Upper lobe of right lung (tissue), 1 donor: ENCODE results near the gene ADARB1. TPM values are rescaled to one million over a fixed set of nuclear protein-coding genes. Genes with fewer than 3 reads are reported as not detected.

Experiments used
- ATAC-seq: fragments of 200-7000 bp; cut with Tn5 transposase; one replicate; pipeline ENCODE4 v1.9.1; 2020; ENCODE audit warnings: mild to moderate bottlenecking, moderate library complexity
- DNase-seq: peaks from one replicate; pipeline ENCODE4 v3.0.0-alpha.2; 2020
- H3K27ac ChIP-seq: fragments of 200-600 bp; one replicate; pipeline ENCODE4 v1.8.0; 2022
- H3K27me3 ChIP-seq: fragments of 200-600 bp; one replicate; pipeline ENCODE4 v1.8.0; 2022; ENCODE audit warnings: mild to moderate bottlenecking
- H3K36me3 ChIP-seq: fragments of 200-600 bp; one replicate; pipeline ENCODE4 v1.8.0; 2022
- H3K4me1 ChIP-seq: fragments of 200-600 bp; one replicate; pipeline ENCODE4 v1.8.0; 2022
- H3K4me3 ChIP-seq: fragments of 200-600 bp; one replicate; pipeline ENCODE4 v1.8.0; 2022; ENCODE audit warnings: mild to moderate bottlenecking
- H3K9me3 ChIP-seq: fragments of 200-600 bp; one replicate; pipeline ENCODE4 v1.8.0; 2022
- CTCF ChIP-seq: fragments of 200-600 bp; IDR thresholded peaks from one replicate; pipeline ENCODE4 v1.8.0; 2022; ENCODE audit warnings: antibody characterized with exemption
- intact Hi-C: fragments of 100-400 bp; cut with DNase I; formaldehyde crosslinking; loops from one replicate; pipeline ENCODE4 v1.11.0; 2022
- total RNA-seq: library from RNA; stranded (reverse); fragmentation: NEBNext Ultra II Directional; extraction: Animal tissue kit (Norgen Biotek cat#: 25700); gene quantifications from one replicate; pipeline ENCODE4 v1.2.1, GENCODE V29; 2021
- donor health status: DM: no; HTN: yes; CAD: no; lungs with severe emphysema.

Gene ADARB1
- total RNA-seq, 1 donor from 2014 or later = 73.6 TPM

GRCh38 chr21:45090966-45091365 is 16.6 kb downstream of the ADARB1 start:
- intact Hi-C loops = no loop called here
- Histone ChIP-seq H3K27ac (no peak overlapping the region), H3K4me3 (no peak overlapping the region), H3K4me1 (peaks cover 22% of the 10 kb centered on the region), H3K27me3 (no peaks in the 10 kb centered on the region), H3K9me3 (no peaks in the 10 kb centered on the region), H3K36me3 (no peaks in the 10 kb centered on the region)
- no peak for DNase-seq
- no peak for ATAC-seq
- TF ChIP-seq CTCF = no peak

GRCh38 chr21:45091550-45092322 is 17.4 kb downstream of the ADARB1 start:
- intact Hi-C loops = no loop called here
- peak overlapping the region; percentile 74 for H3K27ac ChIP-seq
- H3K4me3 ChIP-seq = no peak overlapping the region
- DNase-seq = no peak
- no peak for ATAC-seq
- TF ChIP-seq CTCF = no peak
- no peaks in the 10 kb centered on the region for H3K9me3 ChIP-seq
- no peaks in the 10 kb centered on the region for H3K36me3 ChIP-seq
- peaks cover 27% of the 10 kb centered on the region for H3K4me1 ChIP-seq
- H3K27me3 ChIP-seq = no peaks in the 10 kb centered on the region

- peak overlapping the region; percentile 74 for H3K27ac ChIP-seq
- H3K4me1 ChIP-seq = peaks cover 26% of the 10 kb centered on the region
- H3K27me3 ChIP-seq = no peaks in the 10 kb centered on the region
- peak overlapping the region; percentile 5 for H3K4me3 ChIP-seq
- TF ChIP-seq CTCF = no peak
- ATAC-seq (peak; percentile 48), DNase-seq (no peak)
- intact Hi-C loops = no loop called here
- H3K9me3 ChIP-seq = no peaks in the 10 kb centered on the region
- H3K36me3 ChIP-seq = no peaks in the 10 kb centered on the region
These were observed 18.7 kb downstream of the ADARB1 start for GRCh38 chr21:45093035-45093532.

DNA sequence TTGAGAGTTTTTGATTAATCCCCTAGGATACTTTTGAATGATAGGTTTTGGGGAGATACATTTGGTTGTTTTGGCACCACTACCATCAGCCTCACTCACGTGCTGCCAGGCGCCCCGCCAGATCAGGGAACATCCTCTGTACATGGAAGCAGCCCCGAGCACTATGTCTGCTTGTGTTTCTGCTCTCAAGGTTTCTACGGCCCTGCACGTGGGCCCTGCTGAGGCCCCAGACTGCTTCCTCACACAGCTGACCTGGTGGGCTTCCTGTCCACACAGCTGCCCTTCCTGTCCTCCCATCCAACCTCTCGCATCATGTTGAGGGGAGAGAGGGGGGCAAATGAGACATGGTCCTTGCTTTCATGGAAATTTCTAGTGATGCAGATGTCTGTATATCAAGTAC is 20.0 kb downstream of the ADARB1 start:
- ATAC-seq (no peak), DNase-seq (no peak)
- no peak for TF ChIP-seq CTCF

DNA sequence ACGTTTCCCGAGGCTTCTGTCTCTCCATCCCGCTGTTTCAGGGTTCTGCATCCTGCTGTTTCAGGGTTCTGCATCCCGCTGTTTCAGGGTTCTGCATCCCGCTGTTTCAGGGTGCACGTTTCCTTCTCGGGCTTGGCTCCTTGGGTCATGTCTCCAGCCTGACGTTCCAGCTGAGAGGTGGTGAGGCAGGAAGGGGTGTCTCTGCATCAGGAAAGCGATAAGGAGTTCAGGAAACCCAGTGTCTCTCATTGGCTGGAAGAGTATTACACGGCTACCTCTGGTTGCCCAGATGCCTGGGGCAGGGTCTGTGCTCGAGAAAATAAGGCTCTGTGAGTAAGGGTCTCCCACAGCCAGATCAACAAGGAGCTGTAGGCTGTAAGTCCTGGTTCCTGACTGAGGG is 21.1 kb downstream of the ADARB1 start:
- H3K27me3 ChIP-seq = no peaks in the 10 kb centered on the region
- H3K9me3 ChIP-seq = no peaks in the 10 kb centered on the region
- peak overlapping the region; percentile 27 for H3K27ac ChIP-seq
- no peak overlapping the region for H3K4me3 ChIP-seq
- TF ChIP-seq CTCF = no peak
- intact Hi-C loops = no loop called here
- no peaks in the 10 kb centered on the region for H3K36me3 ChIP-seq
- peaks cover 39% of the 10 kb centered on the region for H3K4me1 ChIP-seq
- ATAC-seq = no peak
- DNase-seq = no peak

More for the DNA sequence above, 20.0 kb downstream of the ADARB1 start:
- H3K27me3 ChIP-seq = no peaks in the 10 kb centered on the region
- H3K4me3 ChIP-seq = no peak overlapping the region
- intact Hi-C loops = no loop called here
- H3K9me3 ChIP-seq = no peaks in the 10 kb centered on the region
- H3K36me3 ChIP-seq = no peaks in the 10 kb centered on the region
- H3K27ac ChIP-seq = no peak overlapping the region
- H3K4me1 ChIP-seq = peaks cover 36% of the 10 kb centered on the region
